ENCODE measurements around the gene CNRIP1. TPM values are rescaled to one million over a fixed set of nuclear protein-coding genes. Genes with fewer than 3 reads are reported as not detected.
A peak's percentile ranks its signal among the peaks of the same experiment; 100 is the strongest.

The CNRIP1 gene
- total RNA-seq, 2 donors from 2014 or later = 39.7 to 45.6 TPM

DNA sequence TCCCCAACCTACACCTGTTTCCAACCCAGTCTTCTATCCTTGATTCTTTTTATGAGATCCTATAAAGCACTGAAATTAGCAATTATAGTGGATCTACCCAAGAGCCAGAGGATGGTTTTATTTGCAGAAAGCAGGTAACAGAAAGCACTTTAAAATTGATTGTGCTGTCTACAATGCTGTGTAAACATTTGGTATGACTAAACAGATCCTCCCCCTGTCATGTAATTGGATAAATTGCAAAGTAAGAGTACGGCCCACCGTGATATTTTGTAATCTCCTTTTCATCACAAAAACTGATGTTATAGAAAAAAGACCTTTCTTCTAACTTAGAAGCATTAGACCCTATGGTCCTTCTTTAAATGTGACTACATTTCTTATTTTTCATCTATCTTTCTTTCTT, 56.1 kb downstream of the CNRIP1 start:
- H3K27ac ChIP-seq = no peak overlapping the region
- no peaks in the 10 kb centered on the region for H3K4me1 ChIP-seq (ENCODE audit: control insufficient read depth in 1 of 2, low read depth in 2 of 2)
- H3K4me3 ChIP-seq = no peak overlapping the region
- no peaks in the 10 kb centered on the region for H3K36me3 ChIP-seq
- no peaks in the 10 kb centered on the region for H3K9me3 ChIP-seq
- H3K27me3 ChIP-seq (replicated peaks; ENCODE audit: insufficient read depth) = no peaks in the 10 kb centered on the region
- TF ChIP-seq, protein P1, sequence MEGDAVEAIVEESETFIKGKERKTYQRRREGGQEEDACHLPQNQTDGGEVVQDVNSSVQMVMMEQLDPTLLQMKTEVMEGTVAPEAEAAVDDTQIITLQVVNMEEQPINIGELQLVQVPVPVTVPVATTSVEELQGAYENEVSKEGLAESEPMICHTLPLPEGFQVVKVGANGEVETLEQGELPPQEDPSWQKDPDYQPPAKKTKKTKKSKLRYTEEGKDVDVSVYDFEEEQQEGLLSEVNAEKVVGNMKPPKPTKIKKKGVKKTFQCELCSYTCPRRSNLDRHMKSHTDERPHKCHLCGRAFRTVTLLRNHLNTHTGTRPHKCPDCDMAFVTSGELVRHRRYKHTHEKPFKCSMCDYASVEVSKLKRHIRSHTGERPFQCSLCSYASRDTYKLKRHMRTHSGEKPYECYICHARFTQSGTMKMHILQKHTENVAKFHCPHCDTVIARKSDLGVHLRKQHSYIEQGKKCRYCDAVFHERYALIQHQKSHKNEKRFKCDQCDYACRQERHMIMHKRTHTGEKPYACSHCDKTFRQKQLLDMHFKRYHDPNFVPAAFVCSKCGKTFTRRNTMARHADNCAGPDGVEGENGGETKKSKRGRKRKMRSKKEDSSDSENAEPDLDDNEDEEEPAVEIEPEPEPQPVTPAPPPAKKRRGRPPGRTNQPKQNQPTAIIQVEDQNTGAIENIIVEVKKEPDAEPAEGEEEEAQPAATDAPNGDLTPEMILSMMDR (IDR thresholded peaks at IDR 0.05) = no peak
- DNase-seq (ENCODE audit: low spot score) (no peak), ATAC-seq (ENCODE audit: insufficient number of reproducible peaks, low FRiP score, low read depth) (no peak)

DNA sequence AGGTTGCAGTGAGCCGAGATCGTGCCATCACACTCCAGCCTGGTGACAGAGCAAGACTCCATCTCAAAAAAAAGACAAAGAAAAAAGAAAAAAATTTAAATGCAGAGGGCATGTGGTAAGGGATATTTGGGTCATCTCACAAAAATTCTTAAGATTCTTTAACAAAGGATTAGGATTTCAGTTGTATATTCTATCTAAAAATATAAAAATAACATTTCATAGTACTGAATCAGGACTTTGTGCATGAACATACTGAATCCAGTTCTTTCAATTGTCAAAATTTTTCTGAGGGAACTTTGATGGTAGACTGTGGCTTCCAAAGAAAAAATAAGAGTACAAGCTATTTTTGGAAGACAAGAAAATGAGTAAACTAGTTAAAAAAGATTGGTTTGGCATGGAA, 60.9 kb downstream of the CNRIP1 start:
- H3K36me3 ChIP-seq = no peaks in the 10 kb centered on the region
- no peak overlapping the region for H3K27ac ChIP-seq
- H3K4me3 ChIP-seq = no peak overlapping the region
- H3K9me3 ChIP-seq = no peaks in the 10 kb centered on the region
- H3K27me3 ChIP-seq (replicated peaks; ENCODE audit: insufficient read depth) = no peaks in the 10 kb centered on the region
- ATAC-seq (ENCODE audit: insufficient number of reproducible peaks, low FRiP score, low read depth) (no peak), DNase-seq (ENCODE audit: low spot score) (no peak)
- H3K4me1 ChIP-seq (ENCODE audit: control insufficient read depth in 1 of 2, low read depth in 2 of 2) = peaks cover 11 to 12% of the 10 kb centered on the region in 2 donors
- TF ChIP-seq, protein P1 (IDR thresholded peaks at IDR 0.05) = no peak

DNA sequence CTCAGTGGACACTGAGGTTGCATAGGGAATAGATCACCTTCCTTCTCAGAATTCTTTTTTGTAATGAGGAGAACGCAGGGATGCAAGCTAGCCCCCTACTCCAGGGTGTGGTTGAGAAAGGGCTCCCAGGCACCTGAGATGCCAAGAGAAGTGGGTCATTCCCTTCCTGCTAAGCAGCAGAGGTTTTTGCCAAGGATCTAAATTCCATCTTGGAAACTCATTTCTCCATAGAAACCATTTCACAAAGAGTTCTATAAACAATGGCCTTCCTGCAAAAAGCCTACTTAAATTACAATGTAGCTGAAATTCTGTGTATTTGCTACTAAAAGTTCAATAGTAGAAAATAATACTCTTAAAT, 63.7 kb downstream of the CNRIP1 start:
- H3K27ac ChIP-seq = peak overlapping the region in 1 of 2 donors; percentile 34
- no peak overlapping the region for H3K4me3 ChIP-seq
- no peaks in the 10 kb centered on the region for H3K36me3 ChIP-seq
- ATAC-seq (ENCODE audit: insufficient number of reproducible peaks, low FRiP score, low read depth) (no peak), DNase-seq (ENCODE audit: low spot score) (no peak)
- no peaks in the 10 kb centered on the region for H3K9me3 ChIP-seq
- H3K4me1 ChIP-seq (ENCODE audit: control insufficient read depth in 1 of 2, low read depth in 2 of 2) = peaks cover 11 to 16% of the 10 kb centered on the region in 2 donors
- TF ChIP-seq, protein P1 (IDR thresholded peaks at IDR 0.05) = no peak
- no peaks in the 10 kb centered on the region for H3K27me3 ChIP-seq (replicated peaks; ENCODE audit: insufficient read depth)

DNA sequence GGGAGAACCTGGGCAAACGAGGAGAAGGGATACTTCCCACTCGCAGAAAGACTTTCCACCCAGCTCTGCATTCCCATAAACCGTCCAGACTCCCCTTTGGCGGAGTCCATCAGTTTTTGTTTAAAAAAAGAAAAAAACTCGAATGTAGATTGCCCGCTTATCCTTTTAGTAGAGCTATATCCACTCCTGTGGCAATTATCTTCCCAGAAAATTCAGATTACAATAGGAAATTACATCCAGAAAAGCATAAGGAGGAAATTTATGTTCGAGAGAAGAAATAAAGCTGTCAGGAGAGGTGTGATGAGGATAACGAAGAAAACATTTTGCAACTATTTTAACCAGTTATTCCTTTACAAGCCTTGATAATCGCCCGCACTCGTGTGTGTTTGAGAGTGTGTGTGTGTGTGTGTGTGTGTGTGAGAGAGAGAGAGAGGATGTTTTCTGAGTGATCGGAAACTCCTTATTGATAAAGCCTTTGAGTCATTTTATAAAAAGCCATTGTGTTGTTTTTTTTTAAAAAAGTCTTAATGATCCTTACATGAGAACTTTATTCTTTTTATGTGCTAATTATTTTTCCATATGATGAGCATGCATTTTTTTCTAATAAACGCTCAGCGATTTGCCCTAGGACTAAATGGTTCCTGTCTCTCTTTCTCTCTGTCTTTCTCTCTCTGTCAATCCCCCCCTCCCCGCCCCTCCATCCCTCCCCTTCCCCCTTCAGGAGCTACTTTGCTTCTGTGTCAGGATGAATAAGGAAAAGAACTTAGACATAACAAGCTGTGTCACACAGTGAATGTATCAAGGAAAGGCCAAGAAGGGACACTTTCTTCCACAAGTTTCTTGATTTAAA, 66.3 kb downstream of the CNRIP1 start:
- Histone ChIP-seq H3K4me3 (peak overlapping the region; percentile 93), H3K27me3 (replicated peaks; ENCODE audit: insufficient read depth) (no peaks in the 10 kb centered on the region), H3K4me1 (ENCODE audit: control insufficient read depth in 1 of 2, low read depth in 2 of 2) (peaks cover 31 to 42% of the 10 kb centered on the region in 2 donors), H3K27ac (peak overlapping the region; percentile 92 to 95), H3K36me3 (no peaks in the 10 kb centered on the region), H3K9me3 (no peaks in the 10 kb centered on the region)
- TF ChIP-seq, protein P1 (IDR thresholded peaks at IDR 0.05) = no peak
- no peak for DNase-seq (ENCODE audit: low spot score)
- no peak for ATAC-seq (ENCODE audit: insufficient number of reproducible peaks, low FRiP score, low read depth)

DNA sequence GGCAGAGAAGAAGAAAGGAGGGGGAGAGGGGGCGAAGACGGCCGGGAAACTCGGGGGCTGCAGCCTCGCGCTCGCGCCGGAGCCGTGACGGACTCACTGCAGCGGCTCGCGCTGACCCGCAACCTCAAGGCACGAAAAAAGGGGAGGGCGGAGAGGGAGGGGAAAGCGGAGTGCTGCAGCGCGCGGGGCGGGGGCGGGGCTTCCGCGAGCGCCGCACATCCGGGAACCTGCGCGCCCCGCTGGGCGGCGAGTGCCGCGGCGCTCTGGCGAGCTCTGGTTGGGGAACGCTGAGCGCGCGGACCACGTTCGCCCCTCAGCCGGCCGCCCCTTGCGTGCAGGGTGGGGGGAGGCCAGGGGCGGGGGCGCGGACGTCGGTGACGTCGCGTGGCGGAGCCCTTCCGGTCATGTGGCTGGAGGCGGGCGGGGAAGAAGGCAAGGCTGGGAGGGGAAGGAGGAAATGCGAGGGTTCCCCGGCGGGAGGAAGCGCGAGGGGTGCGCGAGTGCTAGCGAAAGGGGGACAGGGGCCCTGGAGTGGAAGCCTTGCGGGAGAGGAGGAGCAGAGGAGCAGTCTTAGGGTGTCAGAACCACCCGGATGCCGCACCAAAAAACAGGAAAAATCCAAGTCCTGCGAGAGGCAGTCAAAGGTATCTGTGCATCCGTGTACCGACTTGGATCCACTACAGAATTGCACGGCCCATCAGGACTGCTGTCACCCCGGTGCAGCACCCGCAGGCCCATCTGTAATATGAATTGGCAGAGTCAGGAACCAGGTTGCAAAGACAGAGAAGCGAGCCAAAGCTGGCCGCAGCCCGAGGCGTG, 67.1 kb downstream of the CNRIP1 start, which contains the start of gene PPP3R1:
PPP3R1 (minus strand) TSS at position 133 of the 819 bp plus-strand sequence. CDS start 405 bp downstream, outside the sequence.
- peak; percentile 78 for DNase-seq (ENCODE audit: low spot score)
- Histone ChIP-seq H3K4me1 (ENCODE audit: control insufficient read depth in 1 of 2, low read depth in 2 of 2) (peaks cover 40 to 47% of the 10 kb centered on the region in 2 donors), H3K27ac (peak within 1 kb of the TSS; percentile 92 to 95)

More for the DNA sequence above, 67.1 kb downstream of the CNRIP1 start, which contains the start of gene PPP3R1:
- TF ChIP-seq, protein P1 (IDR thresholded peaks at IDR 0.05) = no peak
- Histone ChIP-seq H3K36me3 (no peaks in the 10 kb centered on the region), H3K4me3 (peak within 1 kb of the TSS; percentile 93), H3K9me3 (no peaks in the 10 kb centered on the region), H3K27me3 (replicated peaks; ENCODE audit: insufficient read depth) (no peaks in the 10 kb centered on the region)
- ATAC-seq (ENCODE audit: insufficient number of reproducible peaks, low FRiP score, low read depth) = peak; percentile 86

Data from thoracic aorta (tissue), 2 donors.